Activated T-cell treated with anti-CD3 and anti-CD28 coated beads, Interleukin-2, amount 50 U/mL, for 24 hours (primary cell): ENCODE results near the gene VWA8.

Source experiments
- DNase-seq: peaks from one replicate; pipeline ENCODE4 v3.0.0-alpha.2; 2020
- H3K27ac Mint-ChIP-seq: 2 replicates; pipeline ENCODE4 v1.8.0; 2020; ENCODE audit warnings: mild to moderate bottlenecking, mixed read lengths
- H3K27me3 Mint-ChIP-seq: 2 replicates; pipeline ENCODE4 v1.8.0; 2020; ENCODE audit warnings: mixed read lengths
- H3K36me3 Mint-ChIP-seq: 2 replicates; pipeline ENCODE4 v1.8.0; 2020; ENCODE audit warnings: low read depth, mixed read lengths
- H3K4me1 Mint-ChIP-seq: 2 replicates; pipeline ENCODE4 v1.8.0; 2020; ENCODE audit warnings: low read depth, mixed read lengths
- H3K4me3 Mint-ChIP-seq: 2 replicates; pipeline ENCODE4 v1.8.0; 2020; ENCODE audit warnings: mild to moderate bottlenecking, moderate library complexity, mixed read lengths
- H3K9me3 Mint-ChIP-seq: 2 replicates; pipeline ENCODE4 v1.8.0; 2020; ENCODE audit warnings: mixed read lengths

VWA8 gene

DNA sequence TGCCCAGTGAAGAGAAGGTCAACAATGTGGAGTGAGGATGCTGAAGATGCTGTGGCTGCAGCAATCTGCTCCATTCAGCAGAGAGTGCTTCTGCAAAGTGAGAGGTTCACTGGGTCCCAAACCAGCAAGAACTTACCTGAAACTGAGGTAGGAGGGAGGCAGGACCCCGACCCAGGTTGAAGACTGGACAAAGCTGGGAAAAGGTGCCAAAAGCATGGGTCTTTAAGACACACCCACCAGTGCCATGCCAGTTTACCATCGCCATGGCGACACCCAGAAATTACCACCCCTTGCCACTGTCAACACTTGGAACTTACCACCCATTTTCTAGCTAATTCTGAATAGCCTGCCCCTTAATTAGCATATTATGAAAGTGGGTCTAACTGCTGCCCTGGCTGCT lies 432.9 kb downstream of the VWA8 start:
- H3K9me3 Mint-ChIP-seq = no peaks in the 10 kb centered on the region
- no peaks in the 10 kb centered on the region for H3K27me3 Mint-ChIP-seq
- DNase-seq = no peak
- H3K27ac Mint-ChIP-seq = no peak overlapping the region
- no peaks in the 10 kb centered on the region for H3K36me3 Mint-ChIP-seq
- no peak overlapping the region for H3K4me3 Mint-ChIP-seq
- H3K4me1 Mint-ChIP-seq = no peaks in the 10 kb centered on the region

- no peaks in the 10 kb centered on the region for H3K9me3 Mint-ChIP-seq
- no peak for DNase-seq
- H3K4me1 Mint-ChIP-seq = no peaks in the 10 kb centered on the region
- no peaks in the 10 kb centered on the region for H3K36me3 Mint-ChIP-seq
- H3K27ac Mint-ChIP-seq = no peak overlapping the region
- no peak overlapping the region for H3K4me3 Mint-ChIP-seq
- H3K27me3 Mint-ChIP-seq = no peaks in the 10 kb centered on the region
Observed at GRCh38 chr13:41520660-41521630, 440.0 kb downstream of the VWA8 start.

DNA sequence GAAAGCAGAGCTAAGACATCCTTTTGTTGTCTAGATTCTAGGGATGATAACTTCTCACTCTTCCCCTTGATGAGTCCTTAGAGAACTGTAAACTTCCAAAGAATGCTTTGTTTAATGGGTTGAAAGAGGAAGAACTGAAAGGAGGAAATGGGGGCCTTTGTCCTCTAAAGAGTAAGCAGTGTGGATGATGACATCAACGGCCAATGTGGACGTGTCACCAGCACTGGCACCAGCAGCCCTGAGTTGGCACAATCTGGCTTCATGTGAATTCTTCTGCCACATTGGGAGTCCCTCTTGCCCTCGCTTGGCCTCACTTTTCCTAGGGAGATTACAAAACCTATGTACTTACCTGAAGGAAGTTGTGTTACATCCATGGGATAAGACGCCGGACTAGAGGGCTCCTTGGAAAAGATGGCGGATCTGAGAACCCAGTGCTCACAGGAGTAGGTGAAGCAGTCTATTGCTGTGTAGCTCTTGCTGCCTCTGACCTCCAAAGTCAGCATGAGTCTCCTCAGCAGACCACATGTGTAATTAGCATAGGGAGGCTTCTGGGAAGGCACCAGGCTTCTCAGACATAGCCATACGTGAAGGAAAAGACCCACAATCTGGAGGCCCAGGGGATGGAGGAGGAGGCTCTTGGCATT lies 440.8 kb downstream of the VWA8 start:
- H3K27me3 Mint-ChIP-seq = no peaks in the 10 kb centered on the region
- H3K4me1 Mint-ChIP-seq = no peaks in the 10 kb centered on the region
- no peak overlapping the region for H3K4me3 Mint-ChIP-seq
- DNase-seq = no peak
- no peaks in the 10 kb centered on the region for H3K36me3 Mint-ChIP-seq
- no peaks in the 10 kb centered on the region for H3K9me3 Mint-ChIP-seq
- H3K27ac Mint-ChIP-seq = no peak overlapping the region
